K562 (cell line): Measurements from ENCODE around the gene TSKS.

Experiments
- POLR2AphosphoS5 ChIP-seq: IDR thresholded peaks from 2 replicates; pipeline ENCODE4 v1.6.1; 2011; ENCODE audit warnings: mild to moderate bottlenecking, low read depth, low read length, moderate library complexity; ENCODE audit not compliant: control insufficient read depth, insufficient read depth
- TF ChIP-seq, protein P1 (sequence below): fragments of 250-450 bp; sonication (Bioruptor Pico); IDR thresholded peaks from 2 replicates; pipeline ENCODE4 v1.8.0; 2021; ENCODE audit warnings: moderate library complexity, mild to moderate bottlenecking, inconsistent platforms
- TF ChIP-seq, protein P2 (sequence below): fragments of 450-650 bp; IDR thresholded peaks from 2 replicates; pipeline ENCODE4 v1.6.1; 2014; ENCODE audit warnings: low read depth, mild to moderate bottlenecking, moderate library complexity, borderline replicate concordance
- TF ChIP-seq, protein P3 (sequence below), 3 experiments: IDR thresholded peaks in 2 of 3; conservative IDR thresholded peaks in 1 of 3; 2 replicates each; pipeline ENCODE4 v1.5.1; 2011 to 2012; ENCODE audit warnings: low read length in 3 of 3, mild to moderate bottlenecking in 3 of 3, control low read depth in 2 of 3, improper control_type of control experiment in 1 of 3, inconsistent platforms in 1 of 3, low read depth in 1 of 3, mixed read lengths in 1 of 3, moderate library complexity in 1 of 3; ENCODE audit not compliant: insufficient read depth in 2 of 3
- TF ChIP-seq, protein P4 (sequence below): fragments of 200-800 bp; sonication (Bioruptor generic); IDR thresholded peaks from 2 replicates; pipeline ENCODE4 v1.6.1; 2016; ENCODE audit warnings: missing genetic modification characterization, missing compliant biosample characterization

DNA sequence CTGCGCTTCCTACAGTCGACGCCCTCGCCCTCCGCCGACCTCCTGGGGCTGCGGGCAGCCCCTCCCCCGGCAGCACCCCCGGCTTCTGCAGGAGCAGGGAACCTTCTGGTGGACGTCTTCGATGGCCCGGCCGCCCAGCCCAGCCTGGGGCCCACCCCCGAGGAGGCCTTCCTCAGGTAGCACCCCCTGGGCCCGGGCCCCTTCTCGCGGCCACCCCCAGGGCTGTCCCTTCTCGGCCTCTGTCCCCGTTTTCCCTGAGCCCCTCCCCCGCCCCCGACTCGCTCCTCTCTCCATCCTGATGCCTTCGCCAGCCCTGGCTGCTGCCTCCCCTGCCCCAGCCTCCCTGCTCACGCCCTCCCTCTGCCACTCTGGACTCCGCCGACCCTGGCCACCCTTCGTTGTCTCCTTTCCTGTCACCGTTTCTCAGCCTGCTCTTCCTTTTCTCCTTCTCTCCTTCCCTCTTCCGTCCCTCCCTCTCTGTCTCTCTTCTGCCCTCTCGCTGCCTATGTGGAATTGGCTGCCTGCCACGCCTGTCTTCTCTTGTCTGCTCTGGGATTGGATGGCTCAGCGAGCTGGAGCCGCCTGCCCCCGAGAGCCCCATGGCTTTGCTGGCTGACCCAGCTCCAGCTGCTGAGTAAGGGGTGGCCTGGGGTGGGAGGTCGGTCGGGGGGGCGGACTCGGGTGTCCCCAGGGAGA lies 39.0 kb upstream of the TSKS start:
- TF ChIP-seq, protein P1, sequence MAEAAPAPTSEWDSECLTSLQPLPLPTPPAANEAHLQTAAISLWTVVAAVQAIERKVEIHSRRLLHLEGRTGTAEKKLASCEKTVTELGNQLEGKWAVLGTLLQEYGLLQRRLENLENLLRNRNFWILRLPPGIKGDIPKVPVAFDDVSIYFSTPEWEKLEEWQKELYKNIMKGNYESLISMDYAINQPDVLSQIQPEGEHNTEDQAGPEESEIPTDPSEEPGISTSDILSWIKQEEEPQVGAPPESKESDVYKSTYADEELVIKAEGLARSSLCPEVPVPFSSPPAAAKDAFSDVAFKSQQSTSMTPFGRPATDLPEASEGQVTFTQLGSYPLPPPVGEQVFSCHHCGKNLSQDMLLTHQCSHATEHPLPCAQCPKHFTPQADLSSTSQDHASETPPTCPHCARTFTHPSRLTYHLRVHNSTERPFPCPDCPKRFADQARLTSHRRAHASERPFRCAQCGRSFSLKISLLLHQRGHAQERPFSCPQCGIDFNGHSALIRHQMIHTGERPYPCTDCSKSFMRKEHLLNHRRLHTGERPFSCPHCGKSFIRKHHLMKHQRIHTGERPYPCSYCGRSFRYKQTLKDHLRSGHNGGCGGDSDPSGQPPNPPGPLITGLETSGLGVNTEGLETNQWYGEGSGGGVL (CRISPR knock-in tag): no peak
- TF ChIP-seq, protein P2, sequence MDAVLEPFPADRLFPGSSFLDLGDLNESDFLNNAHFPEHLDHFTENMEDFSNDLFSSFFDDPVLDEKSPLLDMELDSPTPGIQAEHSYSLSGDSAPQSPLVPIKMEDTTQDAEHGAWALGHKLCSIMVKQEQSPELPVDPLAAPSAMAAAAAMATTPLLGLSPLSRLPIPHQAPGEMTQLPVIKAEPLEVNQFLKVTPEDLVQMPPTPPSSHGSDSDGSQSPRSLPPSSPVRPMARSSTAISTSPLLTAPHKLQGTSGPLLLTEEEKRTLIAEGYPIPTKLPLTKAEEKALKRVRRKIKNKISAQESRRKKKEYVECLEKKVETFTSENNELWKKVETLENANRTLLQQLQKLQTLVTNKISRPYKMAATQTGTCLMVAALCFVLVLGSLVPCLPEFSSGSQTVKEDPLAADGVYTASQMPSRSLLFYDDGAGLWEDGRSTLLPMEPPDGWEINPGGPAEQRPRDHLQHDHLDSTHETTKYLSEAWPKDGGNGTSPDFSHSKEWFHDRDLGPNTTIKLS: no peak
- TF ChIP-seq POLR2AphosphoS5: no peak
- TF ChIP-seq, protein P3, sequence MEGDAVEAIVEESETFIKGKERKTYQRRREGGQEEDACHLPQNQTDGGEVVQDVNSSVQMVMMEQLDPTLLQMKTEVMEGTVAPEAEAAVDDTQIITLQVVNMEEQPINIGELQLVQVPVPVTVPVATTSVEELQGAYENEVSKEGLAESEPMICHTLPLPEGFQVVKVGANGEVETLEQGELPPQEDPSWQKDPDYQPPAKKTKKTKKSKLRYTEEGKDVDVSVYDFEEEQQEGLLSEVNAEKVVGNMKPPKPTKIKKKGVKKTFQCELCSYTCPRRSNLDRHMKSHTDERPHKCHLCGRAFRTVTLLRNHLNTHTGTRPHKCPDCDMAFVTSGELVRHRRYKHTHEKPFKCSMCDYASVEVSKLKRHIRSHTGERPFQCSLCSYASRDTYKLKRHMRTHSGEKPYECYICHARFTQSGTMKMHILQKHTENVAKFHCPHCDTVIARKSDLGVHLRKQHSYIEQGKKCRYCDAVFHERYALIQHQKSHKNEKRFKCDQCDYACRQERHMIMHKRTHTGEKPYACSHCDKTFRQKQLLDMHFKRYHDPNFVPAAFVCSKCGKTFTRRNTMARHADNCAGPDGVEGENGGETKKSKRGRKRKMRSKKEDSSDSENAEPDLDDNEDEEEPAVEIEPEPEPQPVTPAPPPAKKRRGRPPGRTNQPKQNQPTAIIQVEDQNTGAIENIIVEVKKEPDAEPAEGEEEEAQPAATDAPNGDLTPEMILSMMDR (IDR thresholded peaks at IDR 0.05 in 2 of 3, conservative IDR thresholded peaks at IDR 0.05 in 1 of 3; ENCODE audit: insufficient read depth in 2 of 3, low read depth in 1 of 3, low read length in 3 of 3): peak in 2 of 3 experiments; percentile 5 to 9; a peak in 1 of 6 replicates
- TF ChIP-seq, protein P4, sequence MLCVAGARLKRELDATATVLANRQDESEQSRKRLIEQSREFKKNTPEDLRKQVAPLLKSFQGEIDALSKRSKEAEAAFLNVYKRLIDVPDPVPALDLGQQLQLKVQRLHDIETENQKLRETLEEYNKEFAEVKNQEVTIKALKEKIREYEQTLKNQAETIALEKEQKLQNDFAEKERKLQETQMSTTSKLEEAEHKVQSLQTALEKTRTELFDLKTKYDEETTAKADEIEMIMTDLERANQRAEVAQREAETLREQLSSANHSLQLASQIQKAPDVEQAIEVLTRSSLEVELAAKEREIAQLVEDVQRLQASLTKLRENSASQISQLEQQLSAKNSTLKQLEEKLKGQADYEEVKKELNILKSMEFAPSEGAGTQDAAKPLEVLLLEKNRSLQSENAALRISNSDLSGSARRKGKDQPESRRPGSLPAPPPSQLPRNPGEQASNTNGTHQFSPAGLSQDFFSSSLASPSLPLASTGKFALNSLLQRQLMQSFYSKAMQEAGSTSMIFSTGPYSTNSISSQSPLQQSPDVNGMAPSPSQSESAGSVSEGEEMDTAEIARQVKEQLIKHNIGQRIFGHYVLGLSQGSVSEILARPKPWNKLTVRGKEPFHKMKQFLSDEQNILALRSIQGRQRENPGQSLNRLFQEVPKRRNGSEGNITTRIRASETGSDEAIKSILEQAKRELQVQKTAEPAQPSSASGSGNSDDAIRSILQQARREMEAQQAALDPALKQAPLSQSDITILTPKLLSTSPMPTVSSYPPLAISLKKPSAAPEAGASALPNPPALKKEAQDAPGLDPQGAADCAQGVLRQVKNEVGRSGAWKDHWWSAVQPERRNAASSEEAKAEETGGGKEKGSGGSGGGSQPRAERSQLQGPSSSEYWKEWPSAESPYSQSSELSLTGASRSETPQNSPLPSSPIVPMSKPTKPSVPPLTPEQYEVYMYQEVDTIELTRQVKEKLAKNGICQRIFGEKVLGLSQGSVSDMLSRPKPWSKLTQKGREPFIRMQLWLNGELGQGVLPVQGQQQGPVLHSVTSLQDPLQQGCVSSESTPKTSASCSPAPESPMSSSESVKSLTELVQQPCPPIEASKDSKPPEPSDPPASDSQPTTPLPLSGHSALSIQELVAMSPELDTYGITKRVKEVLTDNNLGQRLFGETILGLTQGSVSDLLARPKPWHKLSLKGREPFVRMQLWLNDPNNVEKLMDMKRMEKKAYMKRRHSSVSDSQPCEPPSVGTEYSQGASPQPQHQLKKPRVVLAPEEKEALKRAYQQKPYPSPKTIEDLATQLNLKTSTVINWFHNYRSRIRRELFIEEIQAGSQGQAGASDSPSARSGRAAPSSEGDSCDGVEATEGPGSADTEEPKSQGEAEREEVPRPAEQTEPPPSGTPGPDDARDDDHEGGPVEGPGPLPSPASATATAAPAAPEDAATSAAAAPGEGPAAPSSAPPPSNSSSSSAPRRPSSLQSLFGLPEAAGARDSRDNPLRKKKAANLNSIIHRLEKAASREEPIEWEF (CRISPR knock-in tag): no peak
